AG04449 (cell line): ENCODE results near the gene RBM19.

Source experiments
- CTCF ChIA-PET: fragments of 350-600 bp; formaldehyde crosslinking; extraction: SDS; loops from one replicate; lab custom pipeline; 2021; ENCODE audit warnings: antibody characterized with exemption; lab: Yijun Ruan, JAX
- POLR2A ChIA-PET: fragments of 400-600, 350-600 bp; formaldehyde crosslinking; extraction: SDS; loops from one replicate; lab custom pipeline; 2020; ENCODE audit warnings: antibody characterized with exemption, inconsistent platforms; lab: Yijun Ruan, JAX
- DNase-seq: peaks from one replicate; pipeline ENCODE4 v3.0.0-alpha.2; 2010; ENCODE audit warnings: low read depth, low spot score
- H3K4me3 ChIP-seq: 2 replicates; pipeline ENCODE4 v1.5.1; 2011; ENCODE audit warnings: low read depth, mild to moderate bottlenecking, control low read depth, low read length
- TF ChIP-seq, protein P1 (sequence below): IDR thresholded peaks from one replicate; pipeline ENCODE4 v1.5.1; 2011; ENCODE audit warnings: mild to moderate bottlenecking, moderate library complexity, low read length, control low read depth, inconsistent platforms; ENCODE audit not compliant: insufficient read depth; ENCODE audit errors: missing control alignments

Gene RBM19

DNA sequence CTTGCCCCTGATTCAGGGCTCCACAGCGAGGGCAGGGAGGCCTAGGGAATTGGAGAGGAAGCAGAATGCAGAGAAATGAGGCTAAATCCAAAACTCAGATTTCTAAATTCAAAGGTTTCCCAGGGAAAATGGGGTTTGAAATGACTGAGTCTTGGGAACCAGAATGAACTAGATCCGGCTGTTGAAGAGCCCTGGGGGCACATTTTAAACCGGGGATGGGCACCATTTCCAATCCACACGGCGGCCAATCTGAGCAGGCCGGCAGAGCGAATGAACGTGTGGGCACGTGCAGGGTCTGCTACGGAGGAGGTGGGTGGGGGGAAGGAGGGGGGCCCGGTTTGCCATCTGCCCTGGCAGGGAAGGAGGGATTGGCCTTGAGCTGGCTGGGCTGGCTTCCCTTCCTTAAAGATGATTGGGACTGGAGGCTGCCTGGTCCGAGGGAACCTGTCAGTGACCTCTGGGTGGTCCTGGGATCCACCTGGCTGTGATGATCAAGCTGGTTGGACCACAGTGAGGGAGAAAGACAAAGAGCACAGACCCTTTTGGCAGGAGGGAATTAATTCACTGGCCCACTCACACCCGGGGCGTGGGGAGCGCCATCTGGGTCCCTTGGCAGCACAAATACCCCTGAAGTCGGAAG lies 161.0 kb downstream of the RBM19 start:
- no peak for DNase-seq
- TF ChIP-seq, protein P1, sequence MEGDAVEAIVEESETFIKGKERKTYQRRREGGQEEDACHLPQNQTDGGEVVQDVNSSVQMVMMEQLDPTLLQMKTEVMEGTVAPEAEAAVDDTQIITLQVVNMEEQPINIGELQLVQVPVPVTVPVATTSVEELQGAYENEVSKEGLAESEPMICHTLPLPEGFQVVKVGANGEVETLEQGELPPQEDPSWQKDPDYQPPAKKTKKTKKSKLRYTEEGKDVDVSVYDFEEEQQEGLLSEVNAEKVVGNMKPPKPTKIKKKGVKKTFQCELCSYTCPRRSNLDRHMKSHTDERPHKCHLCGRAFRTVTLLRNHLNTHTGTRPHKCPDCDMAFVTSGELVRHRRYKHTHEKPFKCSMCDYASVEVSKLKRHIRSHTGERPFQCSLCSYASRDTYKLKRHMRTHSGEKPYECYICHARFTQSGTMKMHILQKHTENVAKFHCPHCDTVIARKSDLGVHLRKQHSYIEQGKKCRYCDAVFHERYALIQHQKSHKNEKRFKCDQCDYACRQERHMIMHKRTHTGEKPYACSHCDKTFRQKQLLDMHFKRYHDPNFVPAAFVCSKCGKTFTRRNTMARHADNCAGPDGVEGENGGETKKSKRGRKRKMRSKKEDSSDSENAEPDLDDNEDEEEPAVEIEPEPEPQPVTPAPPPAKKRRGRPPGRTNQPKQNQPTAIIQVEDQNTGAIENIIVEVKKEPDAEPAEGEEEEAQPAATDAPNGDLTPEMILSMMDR: no peak
- CTCF ChIA-PET: no interaction called here
- POLR2A ChIA-PET: no interaction called here
- H3K4me3 ChIP-seq: no peak overlapping the region

DNA sequence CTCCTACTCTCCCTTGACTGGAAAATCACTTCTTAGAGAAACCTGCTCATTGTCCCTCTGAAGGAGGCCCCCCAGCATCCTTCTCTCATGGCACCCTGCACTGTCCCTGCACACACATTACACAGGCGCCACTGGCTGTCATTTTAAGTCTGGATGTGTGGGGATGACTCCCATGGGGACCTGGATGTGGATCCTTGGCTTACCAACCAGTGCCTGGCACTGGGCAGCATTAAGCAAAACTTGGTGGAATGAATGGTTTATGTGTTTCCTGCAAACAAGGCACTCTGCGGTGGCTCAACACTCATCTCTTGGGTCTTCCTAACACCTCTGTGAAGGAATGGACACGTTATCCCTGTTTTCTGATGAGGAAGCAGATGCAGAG lies 162.4 kb downstream of the RBM19 start:
- no peak overlapping the region for H3K4me3 ChIP-seq
- CTCF ChIA-PET: no interaction called here
- no peak for DNase-seq
- POLR2A ChIA-PET: no interaction called here
- TF ChIP-seq, protein P1: no peak

DNA sequence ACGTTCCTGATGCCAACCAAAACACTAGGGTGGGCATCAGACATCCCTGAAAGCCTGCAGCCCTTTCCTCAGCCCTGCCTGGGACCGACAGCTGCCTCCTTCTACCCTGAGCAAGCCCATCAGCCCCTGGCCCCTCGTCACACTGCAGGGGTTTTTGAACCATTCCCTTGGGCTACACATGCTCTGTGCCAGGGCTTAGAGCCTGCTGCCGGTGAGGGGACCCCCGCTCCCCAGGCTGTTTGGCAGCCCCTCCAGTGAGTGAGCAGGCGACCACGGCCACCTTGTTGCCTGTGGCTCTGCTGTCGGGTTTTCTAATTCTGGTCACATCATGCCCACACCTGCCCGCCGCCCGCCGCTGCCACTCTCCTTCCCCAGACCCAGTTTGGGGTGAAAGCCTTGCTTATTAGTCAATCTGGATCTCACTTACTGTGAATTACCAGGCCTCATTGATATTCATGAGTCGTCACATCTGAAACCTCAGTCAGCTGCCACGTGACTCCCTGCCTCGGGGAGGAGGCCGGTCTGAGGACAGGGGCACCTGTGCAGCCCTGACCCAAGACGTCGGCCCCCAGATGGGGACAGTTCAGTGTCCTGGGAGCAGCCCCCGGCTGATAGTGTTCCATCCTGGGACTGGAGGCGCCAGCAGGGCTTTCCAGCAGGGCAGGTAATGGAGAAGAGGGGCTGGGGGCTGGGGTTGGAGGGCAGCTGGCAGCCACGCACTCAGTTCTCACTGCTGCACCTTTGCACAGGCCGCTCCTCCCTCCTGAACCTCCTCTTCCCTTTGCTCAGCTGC lies 163.0 kb downstream of the RBM19 start:
- ChIA-PET POLR2A (no interaction called here), CTCF (no interaction called here)

DNA sequence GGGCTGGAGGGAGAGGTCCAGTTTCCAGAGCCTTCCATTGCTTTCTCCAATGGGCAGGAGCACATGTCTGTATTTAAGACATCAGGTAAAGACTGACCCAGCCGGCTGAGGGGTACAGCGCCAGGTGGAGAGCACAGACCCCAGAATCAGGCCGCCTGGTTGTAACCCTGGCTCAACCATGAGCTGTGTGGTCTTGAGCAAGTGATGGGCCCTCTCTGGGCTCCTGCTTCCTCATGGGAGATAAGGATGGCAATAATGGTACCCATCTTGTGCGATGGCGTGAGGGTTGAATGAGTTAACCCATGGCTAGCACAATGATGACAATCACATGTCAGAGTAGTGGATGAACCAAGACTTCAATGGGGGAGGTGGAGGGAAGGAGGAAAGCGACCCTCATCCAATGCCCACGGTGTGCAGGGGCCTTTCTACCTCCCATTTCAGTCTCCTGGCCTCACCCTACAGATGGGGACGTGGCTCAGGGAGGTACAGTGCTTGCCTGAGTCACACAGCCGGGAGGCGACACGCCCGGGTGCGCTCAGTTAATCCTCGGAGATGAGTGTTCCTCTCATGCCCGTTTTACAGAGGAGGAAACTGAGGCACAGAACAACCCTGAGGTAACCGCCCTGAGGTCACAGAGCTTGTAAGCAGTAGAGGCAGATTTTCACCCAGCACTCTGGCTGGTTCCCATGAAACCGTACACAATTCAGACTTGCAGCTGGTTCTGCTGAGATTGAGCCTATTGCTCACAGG lies 163.9 kb downstream of the RBM19 start:
- H3K4me3 ChIP-seq: no peak overlapping the region
- TF ChIP-seq, protein P1: no peak
- DNase-seq: no peak
- ChIA-PET CTCF (no interaction called here), POLR2A (no interaction called here)

More for the DNA sequence above, 163.0 kb downstream of the RBM19 start:
- TF ChIP-seq, protein P1: no peak
- no peak for DNase-seq
- H3K4me3 ChIP-seq: no peak overlapping the region

DNA sequence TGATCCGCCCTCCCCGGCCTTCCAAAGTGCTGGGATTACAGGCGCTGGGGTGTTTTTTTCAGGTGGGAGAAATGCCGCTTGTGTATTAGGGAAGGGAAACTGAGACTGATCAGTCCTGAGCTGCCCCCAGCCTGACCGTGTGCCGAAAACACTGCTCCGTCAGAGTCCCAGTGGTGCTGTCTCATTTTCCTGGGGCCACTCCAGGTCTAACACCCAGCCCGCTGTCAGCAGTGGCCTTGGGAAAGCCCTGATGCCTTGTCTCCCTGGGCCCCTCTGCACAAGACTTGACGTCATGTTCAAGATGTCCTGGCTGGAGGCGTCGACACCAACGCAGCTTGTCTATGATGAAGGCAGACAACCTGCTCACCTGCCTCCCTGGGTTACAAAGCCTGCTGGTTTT lies 165.9 kb downstream of the RBM19 start:
- ChIA-PET POLR2A (no interaction called here), CTCF (no interaction called here)
- DNase-seq: no peak
- H3K4me3 ChIP-seq: no peak overlapping the region
- TF ChIP-seq, protein P1: no peak

DNA sequence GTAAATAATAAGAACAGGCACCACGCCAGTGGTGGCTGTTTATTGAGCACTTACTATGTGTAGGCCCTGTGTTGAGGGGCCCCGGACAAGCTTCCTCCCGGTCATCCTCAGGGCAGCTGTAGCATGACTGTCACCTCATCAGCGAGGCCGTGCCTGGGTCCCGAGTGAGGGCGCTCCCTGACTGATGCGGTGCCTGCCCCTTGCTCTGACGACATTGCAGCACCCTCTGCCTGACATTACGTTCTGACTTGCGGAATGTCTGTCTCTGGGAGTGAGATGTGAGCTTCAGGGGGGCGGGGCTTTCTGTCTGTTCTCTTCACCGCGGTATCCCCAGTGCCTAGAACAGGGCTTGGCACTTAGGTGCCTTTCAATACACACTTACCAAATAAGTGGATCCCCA lies 167.6 kb downstream of the RBM19 start:
- TF ChIP-seq, protein P1: no peak
- DNase-seq: no peak
- ChIA-PET POLR2A (no interaction called here), CTCF (no interaction called here)
- H3K4me3 ChIP-seq: no peak overlapping the region
